ENCODE data around the gene MXD3. TPM values are rescaled to one million over a fixed set of nuclear protein-coding genes. Genes with fewer than 3 reads are reported as not detected.
A peak's percentile ranks its signal among the peaks of the same experiment; 100 is the strongest.
"Not testable (repeated sequence)": the region's sequence is repeated elsewhere in the genome, so short reads cannot be mapped to it uniquely, and the experiment has no call there.

MXD3 gene
- polyA plus RNA-seq, 1 donor from 2014 or later: 4.1 TPM

GRCh38 chr5:177307544-177308363 is 3.9 kb downstream of the MXD3 start:
- Mint-ChIP-seq H3K4me3 (peak overlapping the region; percentile 63 to 92 (median 78)), H3K9me3 (no peaks in the 10 kb centered on the region), H3K36me3 (peaks cover 2% of the 10 kb centered on the region), H3K4me1 (peaks cover 37 to 53% (median 51%) of the 10 kb centered on the region in 3 donors), H3K27ac (peak overlapping the region in 1 of 3 donors; percentile 77), H3K27me3 (no peaks in the 10 kb centered on the region)

DNA sequence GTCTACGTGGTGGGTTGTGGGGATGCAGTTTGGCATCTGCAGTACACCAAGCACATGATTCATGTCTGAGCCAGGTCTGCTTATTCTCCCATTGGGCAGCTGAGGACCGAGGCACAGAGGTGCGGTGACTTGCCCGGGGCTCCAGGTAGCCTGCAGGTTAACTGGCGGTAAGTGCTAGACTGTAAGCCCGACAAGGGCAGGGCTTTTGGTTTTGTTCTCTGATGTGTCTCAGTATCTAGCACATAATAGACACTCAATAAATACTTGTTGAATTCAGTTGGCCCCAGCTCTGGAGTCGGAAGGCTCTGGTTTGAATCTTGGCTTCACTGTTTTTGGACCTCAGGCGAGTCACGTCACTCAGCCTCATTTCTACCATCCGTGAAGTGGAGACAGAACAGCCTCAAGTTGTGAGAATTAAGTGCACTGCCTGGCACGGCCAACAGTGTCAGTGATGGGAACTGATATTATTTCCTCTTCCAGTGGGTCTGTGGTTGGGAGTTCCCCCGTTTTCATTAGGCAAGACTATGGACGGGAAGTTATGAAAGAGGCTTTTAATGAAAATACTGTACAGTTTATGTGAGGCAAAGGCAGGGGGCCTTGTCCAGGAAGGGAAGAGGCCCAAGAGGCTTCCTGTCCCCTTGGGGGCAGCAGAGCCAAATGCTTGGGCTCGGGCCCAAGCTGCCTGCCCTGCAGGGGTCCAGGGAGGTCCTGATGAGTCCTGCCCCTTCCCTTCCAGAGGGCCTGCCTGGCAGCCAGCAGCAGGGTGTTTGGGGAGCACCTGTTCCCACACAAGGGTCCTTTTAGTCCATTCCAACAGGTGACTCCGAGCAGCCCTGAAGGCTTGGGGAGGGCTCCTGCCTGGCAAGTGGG is 4.8 kb downstream of the MXD3 start:
- peaks cover 35 to 58% (median 55%) of the 10 kb centered on the region in 3 donors for H3K4me1 Mint-ChIP-seq
- H3K27me3 Mint-ChIP-seq: no peaks in the 10 kb centered on the region
- H3K9me3 Mint-ChIP-seq: no peaks in the 10 kb centered on the region
- H3K4me3 Mint-ChIP-seq: peak overlapping the region; percentile 63 to 92 (median 86)
- H3K27ac Mint-ChIP-seq: peak overlapping the region; percentile 2 to 94 (median 74)
- H3K36me3 Mint-ChIP-seq: peaks cover 2% of the 10 kb centered on the region

- not testable (repeated sequence) for H3K36me3 Mint-ChIP-seq, H3K27me3 Mint-ChIP-seq, H3K9me3 Mint-ChIP-seq
- peak overlapping the region in 2 of 3 donors; percentile 53 to 74 for H3K27ac Mint-ChIP-seq
- peak overlapping the region; percentile 44 to 88 (median 58) for H3K4me3 Mint-ChIP-seq
- peaks cover 35 to 64% (median 62%) of the 10 kb centered on the region in 3 donors for H3K4me1 Mint-ChIP-seq
Observed at GRCh38 chr5:177306103-177306640, 5.5 kb downstream of the MXD3 start.

DNA sequence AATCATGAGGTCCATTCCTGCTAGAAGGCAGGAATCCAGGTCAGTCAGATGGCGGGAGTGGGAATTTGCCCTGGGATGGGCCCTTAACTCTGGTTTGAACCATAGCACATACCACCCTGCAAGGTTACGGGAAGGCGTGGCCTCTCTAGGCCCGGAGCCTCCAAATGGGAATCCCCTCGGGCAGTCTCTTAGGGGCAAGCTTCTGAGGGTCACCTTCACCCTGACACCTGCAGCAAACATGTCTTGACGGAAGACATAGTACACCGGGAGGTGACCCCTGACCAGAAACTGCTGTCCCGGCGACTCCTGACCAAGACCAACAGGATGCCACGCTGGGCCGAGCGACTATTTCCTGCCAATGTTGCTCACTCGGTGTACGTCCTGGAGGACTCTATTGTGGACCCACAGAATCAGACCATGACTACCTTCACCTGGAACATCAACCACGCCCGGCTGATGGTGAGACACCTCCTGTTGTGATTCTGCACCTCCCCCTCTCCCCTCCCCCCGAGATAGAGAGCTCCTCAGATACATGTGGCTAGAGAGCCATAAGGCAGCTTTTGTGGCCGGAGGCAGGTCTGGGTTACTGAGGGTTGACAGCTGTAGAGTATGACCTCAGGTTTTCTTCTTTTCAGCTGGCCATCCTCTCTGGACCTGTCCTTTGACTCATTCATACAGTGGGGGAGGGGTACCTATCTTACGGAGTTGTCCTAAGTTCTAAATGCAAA is 7.1 kb downstream of the MXD3 start:
- H3K9me3 Mint-ChIP-seq: no peaks in the 10 kb centered on the region

GRCh38 chr5:177303925-177304391 is 7.7 kb downstream of the MXD3 start:
- Mint-ChIP-seq H3K9me3 (no peaks in the 10 kb centered on the region), H3K4me1 (peaks cover 38 to 67% (median 67%) of the 10 kb centered on the region in 3 donors), H3K27me3 (no peaks in the 10 kb centered on the region), H3K27ac (peak overlapping the region; percentile 88 to 98 (median 97)), H3K4me3 (peak overlapping the region; percentile 88 to 99 (median 96)), H3K36me3 (peaks cover 2% of the 10 kb centered on the region)

More for the DNA sequence above, 7.1 kb downstream of the MXD3 start:
- Mint-ChIP-seq H3K4me1 (peaks cover 38 to 66% (median 65%) of the 10 kb centered on the region in 3 donors), H3K4me3 (peak overlapping the region; percentile 88 to 99 (median 96)), H3K27ac (peak overlapping the region; percentile 88 to 98 (median 97)), H3K27me3 (no peaks in the 10 kb centered on the region), H3K36me3 (peaks cover 2% of the 10 kb centered on the region)

DNA sequence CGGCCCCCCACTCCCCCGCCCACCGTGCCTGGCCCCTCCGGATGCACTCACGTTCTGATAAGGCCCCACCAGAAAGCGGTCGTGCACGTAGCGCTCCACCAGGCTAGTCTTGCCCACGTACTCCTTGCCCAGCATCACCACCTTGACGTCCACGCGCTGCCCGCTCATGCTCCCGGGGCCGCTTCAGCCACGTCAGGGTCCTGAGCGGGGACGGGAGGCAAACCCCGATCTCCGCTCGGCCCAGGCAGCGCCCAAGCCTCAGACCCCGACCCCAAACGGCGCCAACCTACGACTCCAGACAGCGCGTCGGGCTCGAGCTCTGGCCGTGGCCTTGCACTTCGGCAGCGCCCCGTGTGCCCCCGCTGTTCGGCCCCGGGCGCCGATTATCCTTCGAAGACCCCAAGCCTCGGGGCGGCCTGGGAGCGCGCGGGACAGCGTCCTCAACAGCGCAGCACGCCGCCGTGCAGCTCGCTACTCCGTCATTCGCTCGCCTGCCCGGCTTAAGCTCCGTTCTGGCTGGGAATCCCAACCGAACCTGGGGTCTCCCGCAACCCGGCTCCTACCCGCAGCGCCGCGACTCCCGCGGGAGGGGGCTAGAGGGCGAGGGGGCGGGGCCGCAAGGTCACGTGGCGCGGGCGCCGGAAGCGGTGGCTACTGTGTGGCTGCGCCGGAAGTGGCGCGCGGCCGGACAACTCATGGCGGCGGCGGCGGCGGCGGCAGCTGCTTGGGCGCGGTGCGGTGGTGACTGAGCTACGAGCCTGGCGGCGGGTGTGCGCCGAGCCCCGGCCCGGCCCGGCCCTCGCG is 8.4 kb downstream of the MXD3 start, which contains the start of the genes PRELID1 and RAB24:
PRELID1 (plus strand) TSS at position 679 of the 804 bp plus-strand sequence. CDS start 187 bp downstream, outside the sequence.
RAB24 (minus strand) TSS at position 599 of the 804 bp plus-strand sequence; CDS start at position 168, 431 bp downstream.
- Mint-ChIP-seq H3K36me3 (peaks cover 2% of the 10 kb centered on the region), H3K9me3 (no peaks in the 10 kb centered on the region), H3K4me1 (peaks cover 42 to 70% (median 68%) of the 10 kb centered on the region in 3 donors), H3K4me3 (peak within 1 kb of the TSS; percentile 88 to 99 (median 96)), H3K27ac (peak within 1 kb of the TSS; percentile 88 to 98 (median 97)), H3K27me3 (no peaks in the 10 kb centered on the region)

DNA sequence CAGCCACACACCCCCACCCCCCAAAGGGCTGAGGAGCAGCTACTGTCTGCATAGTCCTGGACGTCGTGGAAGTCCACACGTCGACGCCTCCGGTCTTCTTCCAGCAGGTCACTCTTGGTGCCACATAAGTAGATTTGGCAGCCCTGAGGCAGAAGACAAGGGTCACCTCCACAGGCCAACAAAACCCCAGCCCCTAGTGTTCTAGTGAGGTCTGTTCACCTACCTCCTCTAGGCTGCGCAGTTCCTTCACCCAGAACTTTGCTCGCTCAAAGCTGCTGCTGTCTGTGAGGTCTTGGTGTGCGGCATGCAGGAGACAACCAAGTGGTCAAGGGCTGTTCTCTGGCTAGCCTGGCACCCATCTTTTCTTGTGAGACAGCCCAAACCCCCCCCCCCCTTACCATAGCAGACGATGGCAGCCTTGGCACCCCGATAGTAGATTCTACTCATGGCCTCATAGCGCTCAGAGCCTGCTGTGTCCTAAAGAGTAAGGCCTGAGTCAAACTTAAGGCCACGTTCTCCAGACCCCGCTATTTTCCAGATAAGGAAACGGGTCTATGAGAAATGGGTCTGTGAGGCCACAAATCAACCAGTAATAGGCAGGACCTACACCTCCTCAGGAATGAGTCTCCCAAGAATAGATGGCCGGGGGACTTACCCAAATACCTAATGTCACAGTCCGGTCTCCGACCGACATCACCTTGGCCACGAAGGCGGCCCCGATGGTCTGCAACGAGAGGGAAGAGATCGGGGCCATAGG is 9.2 kb downstream of the MXD3 start:
- H3K4me3 Mint-ChIP-seq: peak overlapping the region; percentile 88 to 99 (median 96)
- H3K27me3 Mint-ChIP-seq: no peaks in the 10 kb centered on the region
- peaks cover 44 to 68% (median 68%) of the 10 kb centered on the region in 3 donors for H3K4me1 Mint-ChIP-seq
- H3K36me3 Mint-ChIP-seq: peaks cover 2% of the 10 kb centered on the region
- peak overlapping the region; percentile 88 to 97 (median 91) for H3K27ac Mint-ChIP-seq
- no peaks in the 10 kb centered on the region for H3K9me3 Mint-ChIP-seq

GRCh38 chr5:177301503-177302165 is 10.1 kb downstream of the MXD3 start:
- Mint-ChIP-seq H3K36me3 (peaks cover 4% of the 10 kb centered on the region), H3K4me3 (peak overlapping the region; percentile 88 to 99 (median 96)), H3K27ac (peak overlapping the region; percentile 88 to 98 (median 97)), H3K27me3 (no peaks in the 10 kb centered on the region), H3K9me3 (no peaks in the 10 kb centered on the region), H3K4me1 (peaks cover 42 to 68% (median 67%) of the 10 kb centered on the region in 3 donors)

DNA sequence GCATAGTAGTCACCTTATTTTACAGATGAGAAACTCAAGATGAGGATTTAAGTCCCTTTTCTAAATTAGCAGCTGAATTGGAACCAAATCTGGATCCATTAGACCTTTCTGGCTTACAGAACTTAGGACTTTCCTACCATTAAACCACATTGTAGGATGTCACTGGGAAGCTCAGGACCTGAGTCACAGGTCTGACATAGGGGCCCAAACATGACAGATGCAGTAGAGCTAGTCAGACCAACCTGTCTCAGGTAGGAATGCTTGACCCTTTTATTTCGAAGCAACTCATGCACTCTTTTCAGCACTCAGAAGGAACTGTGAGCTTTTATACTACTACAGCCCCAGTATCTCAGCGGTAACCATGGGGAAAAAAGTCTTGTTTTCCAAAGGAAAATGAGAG is 10.7 kb downstream of the MXD3 start:
- Mint-ChIP-seq H3K4me1 (peaks cover 49 to 70% (median 67%) of the 10 kb centered on the region in 3 donors), H3K27ac (peak overlapping the region; percentile 88 to 98 (median 97))

DNA sequence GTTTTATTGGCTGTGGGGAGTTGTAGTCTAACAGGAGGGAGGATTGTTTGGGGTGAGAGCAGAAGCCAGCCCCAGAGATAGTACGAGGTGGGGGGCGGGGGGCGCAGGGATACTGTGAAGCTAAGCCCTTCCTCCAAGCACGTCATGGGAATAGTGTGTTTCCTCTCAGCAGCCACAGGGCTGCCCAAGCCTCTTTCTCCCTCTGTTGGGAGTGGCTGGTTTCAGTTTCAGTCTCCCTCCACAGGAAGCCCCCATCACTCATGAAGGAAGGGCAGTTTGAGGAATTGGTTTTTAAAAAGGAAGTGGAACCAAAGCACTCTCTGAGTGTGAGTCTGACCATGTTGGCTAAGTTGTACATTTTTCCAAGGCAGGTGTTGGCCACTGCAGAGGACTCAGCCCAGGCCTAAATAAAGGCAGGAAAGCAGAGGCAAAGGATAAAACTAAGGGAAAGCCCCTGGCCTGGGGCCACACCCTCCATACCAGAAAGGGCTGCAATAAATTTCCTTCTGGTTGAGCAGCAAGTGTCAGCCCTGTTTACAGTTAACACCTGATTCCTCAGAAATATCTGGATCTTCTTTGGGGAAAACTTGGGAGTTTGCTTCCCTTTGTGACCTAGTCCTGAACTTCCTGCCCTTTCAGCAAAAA is 11.3 kb downstream of the MXD3 start:
- Mint-ChIP-seq H3K27me3 (no peaks in the 10 kb centered on the region), H3K4me3 (peak overlapping the region; percentile 74 to 92 (median 90)), H3K27ac (peak overlapping the region; percentile 88 to 98 (median 97)), H3K9me3 (no peaks in the 10 kb centered on the region), H3K4me1 (peaks cover 53 to 72% (median 68%) of the 10 kb centered on the region in 3 donors), H3K36me3 (peaks cover 11% of the 10 kb centered on the region)

More for the DNA sequence above, 10.7 kb downstream of the MXD3 start:
- Mint-ChIP-seq H3K4me3 (peak overlapping the region; percentile 74 to 92 (median 90)), H3K27me3 (no peaks in the 10 kb centered on the region), H3K9me3 (no peaks in the 10 kb centered on the region), H3K36me3 (peaks cover 7% of the 10 kb centered on the region)

- Mint-ChIP-seq H3K27ac (peak overlapping the region; percentile 88 to 98 (median 96)), H3K4me1 (peaks cover 50 to 68% (median 63%) of the 10 kb centered on the region in 3 donors), H3K4me3 (peak overlapping the region in 3 of 4 donors; percentile 88 to 92 (median 89))
Observed at GRCh38 chr5:177299697-177300096, 12.0 kb downstream of the MXD3 start.

GRCh38 chr5:177297922-177298321 is 13.8 kb downstream of the MXD3 start:
- Mint-ChIP-seq H3K27me3 (no peaks in the 10 kb centered on the region), H3K27ac (peak overlapping the region in 1 of 3 donors; percentile 43), H3K4me3 (no peak overlapping the region), H3K9me3 (no peaks in the 10 kb centered on the region), H3K4me1 (peaks cover 44 to 62% (median 57%) of the 10 kb centered on the region in 3 donors), H3K36me3 (peaks cover 12% of the 10 kb centered on the region)

More at GRCh38 chr5:177299697-177300096, 12.0 kb downstream of the MXD3 start:
- Mint-ChIP-seq H3K36me3 (peaks cover 12% of the 10 kb centered on the region), H3K9me3 (no peaks in the 10 kb centered on the region), H3K27me3 (no peaks in the 10 kb centered on the region)
